Endometrial microvascular endothelial cells (primary cell): ENCODE results near the gene TUSC2. TPM values are rescaled to one million over a fixed set of nuclear protein-coding genes. Genes with fewer than 3 reads are reported as not detected.

Source experiments
- in situ Hi-C: cut with HindIII; loops from 2 replicates; pipeline ENCODE4 v1.10.0; 2017; ENCODE audit warnings: low sequenced_read_pairs, low pct_unique_long_range_greater_than_20kb; ENCODE audit errors: inconsistent ontology term
- total RNA-seq: library from RNA; depleted of rRNA; stranded (reverse); fragments of >200 nt; gene quantifications from one replicate; pipeline ENCODE4 v1.2.3, GENCODE V29; 2015; ENCODE audit errors: inconsistent ontology term

Gene TUSC2
- total RNA-seq, 1 donor from 2014 or later = 40.9 TPM

GRCh38 chr3:50355829-50356552 is 28.0 kb upstream of the TUSC2 start:
- in situ Hi-C loops = no loop called here

- in situ Hi-C loops = no loop called here
Measured at GRCh38 chr3:50354850-50355249, 26.8 kb upstream of the TUSC2 start.

GRCh38 chr3:50354186-50354764 is 26.3 kb upstream of the TUSC2 start:
- in situ Hi-C loops = no loop called here

DNA sequence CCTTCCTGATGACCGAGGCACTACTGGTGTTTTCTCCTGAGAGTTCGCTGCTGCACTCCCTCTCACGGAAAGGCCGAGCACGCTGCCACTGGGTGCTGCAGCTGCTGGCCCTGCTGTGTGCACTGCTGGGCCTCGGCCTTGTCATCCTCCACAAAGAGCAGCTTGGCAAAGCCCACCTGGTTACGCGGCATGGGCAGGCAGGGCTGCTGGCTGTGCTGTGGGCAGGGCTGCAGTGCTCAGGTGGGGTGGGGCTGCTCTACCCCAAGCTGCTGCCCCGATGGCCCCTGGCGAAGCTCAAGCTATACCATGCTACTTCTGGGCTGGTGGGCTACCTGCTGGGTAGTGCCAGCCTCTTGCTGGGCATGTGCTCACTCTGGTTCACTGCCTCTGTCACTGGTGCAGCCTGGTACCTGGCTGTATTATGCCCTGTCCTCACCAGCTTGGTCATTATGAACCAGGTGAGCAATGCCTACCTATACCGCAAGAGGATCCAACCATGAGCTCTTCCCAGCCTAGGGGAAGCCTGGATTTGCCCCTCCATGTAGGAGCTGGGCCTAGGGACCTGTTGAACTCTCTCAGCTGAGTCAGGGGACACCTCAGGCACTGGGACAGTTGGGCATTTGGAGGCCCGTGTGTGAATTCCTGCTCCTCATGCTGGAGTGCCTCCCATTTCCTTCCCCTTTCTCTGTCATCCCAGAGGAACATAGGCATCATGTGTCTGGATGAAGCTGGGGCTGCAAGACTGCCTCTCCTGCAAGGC is 25.4 kb upstream of the TUSC2 start:
- in situ Hi-C loops = no loop called here

GRCh38 chr3:50352781-50353180 is 24.8 kb upstream of the TUSC2 start:
- in situ Hi-C loops = no loop called here

DNA sequence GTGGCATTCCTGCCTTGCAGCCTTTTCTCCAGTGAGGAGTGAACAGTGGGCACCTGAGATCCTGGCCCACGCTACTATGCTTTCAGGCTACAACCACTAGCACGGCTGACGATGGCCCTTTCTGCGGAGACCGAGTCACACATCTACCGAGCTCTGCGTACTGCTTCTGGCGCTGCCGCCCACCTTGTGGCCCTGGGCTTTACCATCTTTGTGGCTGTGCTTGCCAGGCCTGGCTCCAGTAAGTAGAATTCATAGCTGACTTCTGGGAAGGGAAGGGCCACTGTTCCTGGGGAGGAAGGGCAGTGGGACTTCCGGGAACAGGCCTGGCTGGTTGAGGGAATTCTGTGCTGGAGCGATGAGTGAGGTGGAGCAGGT is 23.3 kb upstream of the TUSC2 start:
- in situ Hi-C loops = no loop called here

DNA sequence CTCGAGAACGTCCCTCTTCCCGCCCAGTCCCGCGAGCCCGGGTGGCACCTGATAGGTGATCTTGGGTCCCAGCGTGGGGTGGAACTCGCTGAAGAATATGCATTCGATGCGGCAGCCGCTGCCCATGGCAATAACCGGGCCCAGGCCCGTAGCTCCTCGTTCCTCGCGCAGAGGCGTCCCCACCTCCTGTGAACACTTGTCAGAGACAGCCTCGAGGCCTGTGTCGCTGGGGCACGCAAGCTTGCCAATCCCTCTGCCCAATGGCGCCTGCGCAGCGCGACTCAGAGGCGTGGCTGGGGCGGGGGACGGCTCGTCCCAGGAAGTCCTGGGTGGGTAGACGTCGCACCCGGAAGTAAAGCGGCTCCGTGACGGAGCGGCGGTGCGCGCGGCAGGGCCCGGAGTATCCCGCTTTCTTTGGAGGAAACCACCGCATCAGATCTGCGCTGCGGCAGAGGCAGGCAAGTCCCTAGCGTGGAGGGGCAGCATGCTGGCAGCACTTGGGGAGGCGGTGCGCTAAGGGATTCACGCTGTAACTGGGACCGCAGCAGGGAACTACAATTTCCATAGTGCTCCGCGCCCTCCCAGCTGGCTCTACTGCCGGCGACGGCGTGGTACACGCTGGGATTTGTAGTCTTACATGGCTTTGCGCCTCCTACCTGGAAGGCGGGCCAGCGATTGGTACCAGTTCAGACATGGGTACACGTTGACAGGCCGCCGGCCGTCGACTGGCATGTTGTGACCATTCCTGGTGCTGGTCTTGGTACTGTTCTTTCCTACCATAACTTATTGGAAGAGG is 22.7 kb upstream of the TUSC2 start, which contains the start of the genes CYB561D2 and NPRL2:
Gene CYB561D2, plus strand, starts transcription at position 336 of the 796 bp plus-strand sequence. CDS start 572 bp downstream, outside the sequence.
Gene NPRL2, minus strand, starts transcription at position 249 of the 796 bp plus-strand sequence. Its CDS starts 123 bp downstream, at position 126.
- in situ Hi-C loops = no loop called here

DNA sequence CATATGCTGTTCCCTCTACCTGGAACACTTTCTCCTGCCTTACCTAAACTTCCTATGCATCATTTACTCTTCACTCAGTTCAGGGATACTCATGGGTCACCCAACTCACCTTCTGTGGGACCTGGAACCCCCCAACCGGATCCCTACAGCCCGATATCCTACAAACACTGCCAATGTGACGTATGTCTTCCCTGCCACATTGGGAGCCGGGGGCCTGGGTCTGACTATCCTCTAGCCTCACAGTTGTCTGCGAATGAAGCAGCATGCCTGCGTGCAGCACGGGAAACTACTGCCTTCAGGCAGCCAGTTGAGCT is 22.1 kb upstream of the TUSC2 start:
- in situ Hi-C loops = no loop called here

GRCh38 chr3:50347187-50347813 is 19.3 kb upstream of the TUSC2 start:
- in situ Hi-C loops = no loop called here

- in situ Hi-C loops = no loop called here
Measured at GRCh38 chr3:50345586-50346234, 17.7 kb upstream of the TUSC2 start, which contains the start of gene ZMYND10. ZMYND10 (minus strand) TSS chr3:50345732; CDS start chr3:50345579, 153 bp downstream.

DNA sequence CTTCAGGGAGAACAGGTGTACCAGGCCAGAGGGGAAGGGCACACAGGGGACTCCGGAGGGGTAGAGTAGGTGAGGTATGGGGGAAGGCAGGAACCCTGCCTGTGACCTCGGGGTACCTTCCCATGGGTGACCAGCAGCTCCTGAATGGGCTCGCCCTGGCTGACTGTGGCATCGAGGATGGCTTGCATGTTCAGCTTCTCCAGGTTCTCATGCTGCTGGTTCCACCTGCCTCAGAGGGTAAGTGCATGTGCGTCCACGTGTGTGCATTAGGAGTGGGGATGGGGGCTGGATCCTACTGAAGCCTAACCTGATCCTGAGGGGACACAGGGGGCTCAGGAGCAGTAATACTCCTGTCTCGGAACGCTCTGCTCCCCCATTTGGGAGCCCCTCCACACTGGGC is 17.0 kb upstream of the TUSC2 start:
- in situ Hi-C loops = no loop called here

DNA sequence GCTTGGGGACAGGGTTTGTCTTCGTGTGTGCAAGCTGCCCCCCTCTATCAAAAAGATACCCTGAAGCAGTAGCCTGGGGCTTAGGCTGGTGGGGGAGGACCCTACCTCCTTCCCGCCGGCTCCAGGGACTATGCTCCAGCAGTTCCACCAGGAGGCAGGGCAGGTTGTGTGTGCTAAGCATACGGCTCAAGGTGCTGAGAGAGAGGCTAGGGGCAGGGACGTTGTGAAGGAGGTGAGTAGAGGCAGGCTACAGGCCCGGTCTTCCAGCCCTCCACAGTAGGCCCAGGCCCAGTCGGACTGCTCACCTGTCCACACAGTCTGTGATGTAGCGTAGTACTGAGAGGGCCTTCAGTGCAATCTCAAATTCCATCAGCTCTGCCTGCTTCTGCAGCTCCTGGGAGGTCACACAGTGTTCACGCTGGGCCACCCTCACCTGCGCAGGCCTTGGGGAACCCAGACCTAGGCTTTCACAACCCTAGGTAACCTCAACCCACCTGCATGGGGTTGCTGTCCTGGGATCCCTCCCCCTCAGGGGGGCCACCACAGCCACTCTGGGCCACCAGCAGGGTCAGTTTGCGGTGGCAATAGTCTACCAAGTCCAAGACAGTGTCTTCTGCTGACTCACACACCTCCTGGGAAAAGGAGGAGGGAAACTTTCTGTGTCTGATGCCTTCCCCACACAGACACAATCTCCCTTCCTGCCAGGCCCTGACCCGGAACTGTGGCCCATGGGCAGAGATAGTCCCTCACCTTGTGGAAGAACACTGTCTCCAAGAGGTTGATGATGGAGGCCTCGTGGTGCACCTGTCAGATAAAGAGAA is 15.0 kb upstream of the TUSC2 start:
- in situ Hi-C loops = no loop called here

- in situ Hi-C loops = no loop called here
Measured at GRCh38 chr3:50341996-50342650, 14.1 kb upstream of the TUSC2 start.

- in situ Hi-C loops = no loop called here
Measured at GRCh38 chr3:50341537-50341936, 13.5 kb upstream of the TUSC2 start.

DNA sequence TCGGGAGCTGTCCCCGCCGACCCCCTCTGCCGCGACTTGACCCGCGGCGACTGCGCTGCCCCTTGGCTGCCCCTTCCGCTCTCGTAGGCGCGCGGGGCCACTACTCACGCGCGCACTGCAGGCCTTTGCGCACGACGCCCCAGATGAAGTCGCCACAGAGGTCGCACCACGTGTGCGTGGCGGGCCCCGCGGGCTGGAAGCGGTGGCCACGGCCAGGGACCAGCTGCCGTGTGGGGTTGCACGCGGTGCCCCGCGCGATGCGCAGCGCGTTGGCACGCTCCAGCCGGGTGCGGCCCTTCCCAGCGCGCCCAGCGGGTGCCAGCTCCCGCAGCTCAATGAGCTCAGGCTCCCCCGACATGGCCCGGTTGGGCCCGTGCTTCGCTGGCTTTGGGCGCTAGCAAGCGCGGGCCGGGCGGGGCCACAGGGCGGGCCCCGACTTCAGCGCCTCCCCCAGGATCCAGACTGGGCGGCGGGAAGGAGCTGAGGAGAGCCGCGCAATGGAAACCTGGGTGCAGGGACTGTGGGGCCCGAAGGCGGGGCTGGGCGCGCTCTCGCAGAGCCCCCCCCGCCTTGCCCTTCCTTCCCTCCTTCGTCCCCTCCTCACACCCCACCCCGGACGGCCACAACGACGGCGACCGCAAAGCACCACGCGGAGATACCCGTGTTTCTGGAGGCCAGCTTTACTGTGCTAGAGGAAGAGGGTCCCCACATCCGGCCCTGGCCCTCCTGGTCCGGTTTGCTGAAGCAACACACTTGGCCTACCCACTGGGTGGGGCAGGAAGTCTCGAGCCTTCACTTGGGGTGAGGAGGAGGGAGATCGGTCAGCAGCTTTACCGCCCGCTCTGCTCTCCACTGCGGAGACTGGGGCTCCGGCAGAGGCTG is 12.7 kb upstream of the TUSC2 start, which contains the start of gene RASSF1:
Gene RASSF1, minus strand, starts transcription at position 389 of the 882 bp plus-strand sequence. Its CDS starts 31 bp downstream, at position 358.
- in situ Hi-C loops = no loop called here

GRCh38 chr3:50340147-50340447 is 12.1 kb upstream of the TUSC2 start:
- in situ Hi-C loops = no loop called here
